Neuronal stem cell (in vitro differentiated cells): Measurements from ENCODE around the gene ZNF813.
A peak's percentile ranks its signal among the peaks of the same experiment; 100 is the strongest.

Experiments used
- DNase-seq: peaks from one replicate; pipeline ENCODE4 v3.0.0-alpha.2; 2013; ENCODE audit warnings: low spot score
- H2AFZ ChIP-seq: one replicate; pipeline ENCODE4 v1.6.1; 2013; ENCODE audit warnings: mild to moderate bottlenecking, low read length, inconsistent platforms
- H2AK5ac ChIP-seq: 2 replicates; pipeline ENCODE4 v1.6.1; 2013; ENCODE audit warnings: low read depth, mild to moderate bottlenecking, inconsistent platforms, low read length, moderate library complexity, mixed read lengths
- H2BK120ac ChIP-seq: 2 replicates; pipeline ENCODE4 v1.6.1; 2013; ENCODE audit warnings: low read depth, mild to moderate bottlenecking, inconsistent platforms, low read length, moderate library complexity, mixed read lengths
- H2BK12ac ChIP-seq: one replicate; pipeline ENCODE4 v1.6.1; 2013; ENCODE audit warnings: low read length, inconsistent platforms
- H2BK15ac ChIP-seq: 2 replicates; pipeline ENCODE4 v1.6.1; 2013; ENCODE audit warnings: mild to moderate bottlenecking, low read length, inconsistent platforms, mixed read lengths
- H2BK5ac ChIP-seq: one replicate; pipeline ENCODE4 v1.6.1; 2013; ENCODE audit warnings: inconsistent platforms, mild to moderate bottlenecking, low read length, moderate library complexity
- H3K14ac ChIP-seq: one replicate; pipeline ENCODE4 v1.6.1; 2013; ENCODE audit warnings: low read length, inconsistent platforms
- H3K18ac ChIP-seq: 2 replicates; pipeline ENCODE4 v1.6.1; 2013; ENCODE audit warnings: low read length, inconsistent platforms
- H3K23ac ChIP-seq: 2 replicates; pipeline ENCODE4 v1.6.1; 2013; ENCODE audit warnings: low read depth, mild to moderate bottlenecking, mixed read lengths, low read length, inconsistent platforms; ENCODE audit not compliant: poor library complexity
- H3K27ac ChIP-seq: replicated peaks from 3 replicates; pipeline ENCODE4 v1.5.1; 2013; ENCODE audit warnings: low read length, inconsistent platforms
- H3K27me3 ChIP-seq, 3 experiments: 2 replicates each; pipeline ENCODE4 v1.6.1; 2013; ENCODE audit warnings: low read length in 3 of 3, mild to moderate bottlenecking in 2 of 3, inconsistent platforms in 1 of 3, low read depth in 1 of 3, mixed read lengths in 1 of 3, moderate library complexity in 1 of 3; ENCODE audit not compliant: control insufficient read depth in 3 of 3, insufficient read depth in 3 of 3
- H3K36me3 ChIP-seq, 2 donors: replicated peaks in 1 of 2; 2 replicates each; pipeline ENCODE4 v1.6.1; 2013; ENCODE audit warnings: low read length in 2 of 2; ENCODE audit not compliant: control insufficient read depth in 2 of 2, insufficient read depth in 2 of 2
- H3K4ac ChIP-seq: 2 replicates; pipeline ENCODE4 v1.6.1; 2013; ENCODE audit warnings: inconsistent platforms, mild to moderate bottlenecking, low read length, moderate library complexity
- H3K4me1 ChIP-seq, 2 donors: 1 replicate in 1 of 2; 2 replicates in 1 of 2; pipeline ENCODE4 v1.6.1; 2013; ENCODE audit warnings: low read length in 2 of 2, low read depth in 1 of 2; ENCODE audit not compliant: control insufficient read depth in 2 of 2, insufficient read depth in 1 of 2
- H3K4me2 ChIP-seq: one replicate; pipeline ENCODE4 v1.6.1; 2013; ENCODE audit warnings: mild to moderate bottlenecking, low read length, inconsistent platforms; ENCODE audit not compliant: insufficient read depth, poor library complexity, severe bottlenecking
- H3K4me3 ChIP-seq, 2 donors: 2 replicates each; pipeline ENCODE4 v1.5.1; 2013; ENCODE audit warnings: low read length in 2 of 2, mild to moderate bottlenecking in 2 of 2, inconsistent platforms in 1 of 2, moderate library complexity in 1 of 2
- H3K79me1 ChIP-seq: one replicate; pipeline ENCODE4 v1.6.1; 2013; ENCODE audit warnings: low read depth, mild to moderate bottlenecking, inconsistent platforms, low read length, moderate library complexity
- H3K9ac ChIP-seq: one replicate; pipeline ENCODE4 v1.6.1; 2013; ENCODE audit warnings: mild to moderate bottlenecking, low read depth, low read length, inconsistent platforms; ENCODE audit not compliant: poor library complexity
- H3K9me3 ChIP-seq, 2 donors: replicated peaks in 1 of 2; 2 replicates each; pipeline versions ENCODE3 to v1.6.1; 2013; ENCODE audit warnings: low read length in 2 of 2, mild to moderate bottlenecking in 2 of 2, inconsistent platforms in 1 of 2, low read depth in 1 of 2, mixed read lengths in 1 of 2, moderate library complexity in 1 of 2; ENCODE audit not compliant: control insufficient read depth in 2 of 2, insufficient read depth in 1 of 2
- H4K8ac ChIP-seq: one replicate; pipeline ENCODE4 v1.6.1; 2013; ENCODE audit warnings: low read depth, mild to moderate bottlenecking, inconsistent platforms, low read length, moderate library complexity
- H4K91ac ChIP-seq: one replicate; pipeline ENCODE4 v1.6.1; 2013; ENCODE audit warnings: low read length, low read depth, mild to moderate bottlenecking, inconsistent platforms; ENCODE audit not compliant: poor library complexity
- WGBS, 2 donors: extraction: QIAGEN DNeasy Blood & Tissue Kit; methylation state at CpG; one replicate each; pipeline ENCODE4 v1.1.7; 2013; ENCODE audit warnings: missing lambda C conversion rate in 2 of 2, mixed read lengths in 1 of 2; ENCODE audit not compliant: insufficient read length in 2 of 2, insufficient replicate concordance in 1 of 2; ENCODE audit errors: extremely low coverage in 2 of 2; 5-methylcytosine and 5-hydroxymethylcytosine counted together

The ZNF813 gene

GRCh38 chr19:53530622-53531021 lies 63.1 kb downstream of the ZNF813 start:
- H3K27me3 ChIP-seq, result no peaks in the 10 kb centered on the region
- H3K27ac ChIP-seq, result no peak overlapping the region
- H2AK5ac ChIP-seq, result no peak overlapping the region
- no peaks in the 10 kb centered on the region for H3K79me1 ChIP-seq
- peaks cover 3 to 7% of the 10 kb centered on the region in 2 donors for H3K9me3 ChIP-seq
- H2BK12ac ChIP-seq, result no peak overlapping the region
- H4K8ac ChIP-seq, result no peak overlapping the region
- no peak overlapping the region for H2BK120ac ChIP-seq
- no peak overlapping the region for H2BK5ac ChIP-seq
- H3K4me3 ChIP-seq, result peak overlapping the region in 1 of 2 donors; percentile 66
- no peaks in the 10 kb centered on the region for H3K4me1 ChIP-seq
- peaks cover 3 to 48% of the 10 kb centered on the region in 2 donors for H3K36me3 ChIP-seq
- no CpG with 5 or more reads among the region's 8 CpGs for WGBS, 2 donors
- H3K4ac ChIP-seq, result no peak overlapping the region
- no peak overlapping the region for H3K9ac ChIP-seq
- H2AFZ ChIP-seq, result no peak overlapping the region
- no peak for DNase-seq
- no peak overlapping the region for H3K18ac ChIP-seq
- no peak overlapping the region for H3K14ac ChIP-seq
- H2BK15ac ChIP-seq, result no peak overlapping the region
- no peak overlapping the region for H3K23ac ChIP-seq
- H4K91ac ChIP-seq, result no peak overlapping the region
- H3K4me2 ChIP-seq, result no peak overlapping the region

DNA sequence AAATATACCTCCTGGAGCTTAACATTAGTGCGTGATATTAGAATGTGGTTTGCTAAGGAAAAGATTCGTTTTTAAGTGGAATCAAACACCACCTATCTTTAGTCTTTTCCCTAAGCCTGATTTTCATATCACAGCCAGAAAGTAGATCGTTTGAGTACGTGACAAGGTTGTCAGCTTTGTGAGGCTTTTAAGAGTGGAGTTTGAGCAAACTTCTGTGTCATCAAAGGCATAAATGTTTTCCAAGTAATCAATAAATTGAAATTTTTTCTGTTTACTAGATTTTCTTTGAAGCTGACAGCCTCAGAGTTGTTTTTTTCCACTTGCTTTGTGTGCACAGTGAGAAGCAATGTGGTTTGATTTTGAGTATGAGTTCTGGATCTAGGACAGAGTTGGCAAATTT lies 63.9 kb downstream of the ZNF813 start:
- H2BK5ac ChIP-seq, result no peak overlapping the region
- H3K9me3 ChIP-seq, result no peaks in the 10 kb centered on the region
- H3K4me3 ChIP-seq, result no peak overlapping the region
- H3K4me1 ChIP-seq, result no peaks in the 10 kb centered on the region
- H3K4me2 ChIP-seq, result no peak overlapping the region
- no peak overlapping the region for H3K9ac ChIP-seq
- no peak for DNase-seq
- H2BK12ac ChIP-seq, result no peak overlapping the region
- no peak overlapping the region for H3K14ac ChIP-seq
- no CpG with 5 or more reads among the region's 4 CpGs for WGBS, 2 donors
- no peak overlapping the region for H2AK5ac ChIP-seq
- H4K8ac ChIP-seq, result no peak overlapping the region
- no peaks in the 10 kb centered on the region for H3K79me1 ChIP-seq
- no peak overlapping the region for H3K27ac ChIP-seq
- no peak overlapping the region for H2AFZ ChIP-seq
- no peak overlapping the region for H4K91ac ChIP-seq
- no peak overlapping the region for H3K23ac ChIP-seq
- H3K36me3 ChIP-seq, result peaks cover 0 to 49% of the 10 kb centered on the region in 2 donors
- H3K18ac ChIP-seq, result no peak overlapping the region
- H3K4ac ChIP-seq, result no peak overlapping the region
- no peak overlapping the region for H2BK15ac ChIP-seq
- no peak overlapping the region for H2BK120ac ChIP-seq
- H3K27me3 ChIP-seq, result no peaks in the 10 kb centered on the region

DNA sequence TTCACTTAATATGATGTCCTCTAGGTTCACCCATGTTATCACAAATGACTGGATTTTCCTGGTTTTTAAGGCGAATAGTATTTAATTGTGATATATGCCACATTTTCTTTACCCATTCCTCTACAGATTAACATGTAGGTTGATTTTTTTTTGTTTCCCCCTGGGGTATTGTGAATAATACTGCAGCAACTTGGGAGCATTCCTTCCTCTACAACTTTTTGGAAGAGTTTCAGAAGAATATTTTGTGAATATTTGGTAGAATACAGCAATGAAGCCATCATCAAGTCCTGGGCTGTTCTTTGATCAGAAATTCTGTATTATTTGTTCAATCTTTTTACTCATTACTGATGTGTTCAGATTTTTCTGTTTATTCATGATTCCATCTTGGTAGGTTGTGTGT lies 64.8 kb downstream of the ZNF813 start:
- no peak overlapping the region for H3K4me3 ChIP-seq
- no peak overlapping the region for H3K4me2 ChIP-seq
- H3K27ac ChIP-seq, result no peak overlapping the region
- DNase-seq, result no peak
- H3K4me1 ChIP-seq, result no peaks in the 10 kb centered on the region
- H2BK12ac ChIP-seq, result no peak overlapping the region
- H3K23ac ChIP-seq, result no peak overlapping the region
- no peak overlapping the region for H2BK5ac ChIP-seq
- H3K4ac ChIP-seq, result no peak overlapping the region
- H3K14ac ChIP-seq, result no peak overlapping the region
- no peaks in the 10 kb centered on the region for H3K79me1 ChIP-seq
- no peak overlapping the region for H4K91ac ChIP-seq
- peaks cover 0 to 51% of the 10 kb centered on the region in 2 donors for H3K36me3 ChIP-seq
- no CpG with 5 or more reads among the region's 1 CpG for WGBS, 2 donors
- no peak overlapping the region for H4K8ac ChIP-seq
- no peak overlapping the region for H2BK15ac ChIP-seq
- H2AFZ ChIP-seq, result no peak overlapping the region
- no peak overlapping the region for H3K18ac ChIP-seq
- no peaks in the 10 kb centered on the region for H3K27me3 ChIP-seq
- no peak overlapping the region for H3K9ac ChIP-seq
- H2BK120ac ChIP-seq, result no peak overlapping the region
- no peak overlapping the region for H2AK5ac ChIP-seq
- H3K9me3 ChIP-seq, result no peaks in the 10 kb centered on the region

DNA sequence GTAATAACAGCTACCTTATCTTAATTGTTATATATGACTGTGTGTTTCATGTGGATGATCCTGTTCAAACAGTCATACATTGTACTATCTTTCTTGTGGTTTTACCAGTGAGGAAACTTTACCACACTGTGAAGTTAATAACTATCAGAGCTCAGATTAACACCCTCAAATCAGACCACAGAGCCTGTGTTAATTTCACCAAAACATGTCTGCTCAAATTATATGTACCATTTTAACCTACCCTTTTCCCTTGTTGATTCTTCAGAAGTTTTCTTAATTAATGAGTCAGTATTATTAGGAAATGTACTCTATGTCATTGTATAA lies 68.7 kb downstream of the ZNF813 start:
- Histone ChIP-seq H3K23ac (no peak overlapping the region), H2BK12ac (no peak overlapping the region), H2AFZ (no peak overlapping the region), H3K4me1 (peaks cover 0 to 2% of the 10 kb centered on the region in 2 donors), H4K91ac (no peak overlapping the region), H4K8ac (no peak overlapping the region), H2BK15ac (no peak overlapping the region), H3K79me1 (peaks cover 4% of the 10 kb centered on the region), H3K18ac (no peak overlapping the region), H2BK120ac (no peak overlapping the region), H3K27ac (no peak overlapping the region), H3K27me3 (no peaks in the 10 kb centered on the region), H3K4me3 (no peak overlapping the region), H3K9me3 (no peaks in the 10 kb centered on the region), H3K4me2 (no peak overlapping the region), H3K9ac (no peak overlapping the region), H2BK5ac (no peak overlapping the region), H3K14ac (no peak overlapping the region), H3K36me3 (peaks cover 8 to 45% of the 10 kb centered on the region in 2 donors), H2AK5ac (no peak overlapping the region), H3K4ac (no peak overlapping the region)
- no peak for DNase-seq
